GM12878 (cell line): ENCODE results near the gene SC5D. TPM values are rescaled to one million over a fixed set of nuclear protein-coding genes. Genes with fewer than 3 reads are reported as not detected.

ENCODE experiments used
- BMI1 ChIP-seq: fragments of 450-650 bp; IDR thresholded peaks from 2 replicates; pipeline ENCODE4 v1.6.1; 2016; ENCODE audit warnings: mild to moderate bottlenecking, moderate library complexity, borderline replicate concordance
- CHD2 ChIP-seq: IDR thresholded peaks from 2 replicates; pipeline ENCODE4 v1.6.1; 2011; ENCODE audit warnings: low read depth, low read length, improper control_type of control experiment, borderline replicate concordance
- CTCF ChIP-seq, 3 experiments: IDR thresholded peaks in 2 of 3; conservative IDR thresholded peaks in 1 of 3; 2 replicates each; pipeline ENCODE4 v1.5.1; 2011; ENCODE audit warnings: low read depth in 3 of 3, low read length in 3 of 3, mild to moderate bottlenecking in 3 of 3, control low read depth in 2 of 3, moderate library complexity in 2 of 3, inconsistent platforms in 1 of 3, mixed read lengths in 1 of 3; ENCODE audit not compliant: control insufficient read depth in 2 of 3, insufficient read depth in 1 of 3; ENCODE audit errors: extremely low read depth in 1 of 3
- FOXK2 ChIP-seq: fragments of 450-650 bp; IDR thresholded peaks from 2 replicates; pipeline ENCODE4 v1.6.1; 2017; ENCODE audit warnings: mild to moderate bottlenecking, moderate library complexity
- IRF5 ChIP-seq: fragments of 450-650 bp; IDR thresholded peaks from 2 replicates; pipeline ENCODE4 v1.6.1; 2017; ENCODE audit warnings: borderline replicate concordance
- MLLT1 ChIP-seq: fragments of 450-650 bp; IDR thresholded peaks from 2 replicates; pipeline ENCODE4 v1.6.1; 2016; ENCODE audit warnings: mild to moderate bottlenecking
- MYB ChIP-seq: fragments of 150-350 bp; IDR thresholded peaks from 2 replicates; pipeline ENCODE4 v1.6.1; 2014; ENCODE audit warnings: mild to moderate bottlenecking, low read depth, low read length, borderline replicate concordance
- NFYA ChIP-seq: IDR thresholded peaks from 2 replicates; pipeline ENCODE4 v1.6.1; 2011; ENCODE audit warnings: low read depth, mild to moderate bottlenecking, low read length, improper control_type of control experiment, borderline replicate concordance
- NR2C1 ChIP-seq: fragments of 450-650 bp; IDR thresholded peaks from 2 replicates; pipeline ENCODE4 v1.6.1; 2017; ENCODE audit warnings: antibody characterized with exemption, mild to moderate bottlenecking, moderate library complexity
- PAX8 ChIP-seq: fragments of 450-650 bp; IDR thresholded peaks from 2 replicates; pipeline ENCODE4 v1.6.1; 2017; ENCODE audit warnings: mild to moderate bottlenecking, moderate library complexity
- SMAD5 ChIP-seq: IDR thresholded peaks from 2 replicates; pipeline ENCODE4 v1.6.1; 2016; ENCODE audit warnings: antibody characterized with exemption, low read depth
- SMARCA5 ChIP-seq: fragments of 450-650 bp; IDR thresholded peaks from 2 replicates; pipeline ENCODE4 v1.6.1; 2017; ENCODE audit warnings: mild to moderate bottlenecking
- ZNF622 ChIP-seq: fragments of 450-650 bp; IDR thresholded peaks from 2 replicates; pipeline ENCODE4 v1.6.1; 2017; ENCODE audit warnings: mild to moderate bottlenecking, inconsistent platforms
- polyA plus RNA-seq, 11 experiments: library from polyadenylated mRNA; depleted of rRNA in 4 of 11; unstranded in 6 of 11; stranded (reverse) in 5 of 11; fragments of >200 nt; fragmentation: Nextera tagmentation in 4 of 11; fragmentation: Illumina TruSeq in 1 of 11; extraction: Ambion mirVana in 4 of 11; extraction: Trizol in 1 of 11; gene quantifications; 1 replicate in 1 of 11; 2 replicates in 10 of 11; pipeline versions ENCODE4 v1.2.1 to v1.2.3, GENCODE V29; 2011 to 2016; ENCODE audit warnings: inconsistent platforms in 2 of 11, missing spikeins in 2 of 11, low read depth in 1 of 11
- total RNA-seq, 4 experiments: library from RNA; depleted of rRNA in 3 of 4; stranded (reverse); fragments of >200 nt in 3 of 4; fragmentation: Illumina TruSeq in 1 of 4; extraction: Trizol in 1 of 4; gene quantifications; 2 replicates each; pipeline versions ENCODE4 v1.2.1 to v1.2.3, GENCODE V29; 2013 to 2021
- TF ChIP-seq, protein P1 (sequence below): fragments of 450-650 bp; IDR thresholded peaks from 2 replicates; pipeline ENCODE4 v1.6.1; 2014; ENCODE audit warnings: mild to moderate bottlenecking
- TF ChIP-seq, protein P2 (sequence below): IDR thresholded peaks from 2 replicates; pipeline ENCODE4 v1.6.1; 2012; ENCODE audit warnings: low read depth, low read length, improper control_type of control experiment
- TF ChIP-seq, protein P3 (sequence below): fragments of 450-650 bp; IDR thresholded peaks from 2 replicates; pipeline ENCODE4 v1.6.1; 2017; ENCODE audit warnings: low read depth, mild to moderate bottlenecking, moderate library complexity
- TF ChIP-seq, protein P4 (sequence below): fragments of 450-650 bp; conservative IDR thresholded peaks from 2 replicates; pipeline ENCODE4 v1.6.1; 2017; ENCODE audit warnings: mild to moderate bottlenecking, moderate library complexity

The SC5D gene
- total and polyA plus RNA-seq, 10 of the 15 experiments (the other 5 are each of a cell fraction or from before 2014, with no cell fraction given) = 23.7 to 134 (median 30.8) TPM

- TF ChIP-seq IRF5 (peak; percentile 93; the same call in 1 of the 2 replicates), CHD2 (peak; percentile 67; the same call in 1 of the 2 replicates), ZNF622 (no peak), MLLT1 (peak; percentile 94), NFYA (no peak), BMI1 (no peak), NR2C1 (no peak), SMARCA5 (no peak), FOXK2 (no peak), SMAD5 (peak; percentile 60; the same call in 1 of the 2 replicates), PAX8 (no peak), CTCF (IDR thresholded peaks at IDR 0.05 in 2 of 3, conservative IDR thresholded peaks at IDR 0.05 in 1 of 3; ENCODE audit: control insufficient read depth in 2 of 3, extremely low read depth in 1 of 3, insufficient read depth in 1 of 3, low read depth in 3 of 3, low read length in 3 of 3) (no peak), MYB (no peak)
- TF ChIP-seq, protein P1, sequence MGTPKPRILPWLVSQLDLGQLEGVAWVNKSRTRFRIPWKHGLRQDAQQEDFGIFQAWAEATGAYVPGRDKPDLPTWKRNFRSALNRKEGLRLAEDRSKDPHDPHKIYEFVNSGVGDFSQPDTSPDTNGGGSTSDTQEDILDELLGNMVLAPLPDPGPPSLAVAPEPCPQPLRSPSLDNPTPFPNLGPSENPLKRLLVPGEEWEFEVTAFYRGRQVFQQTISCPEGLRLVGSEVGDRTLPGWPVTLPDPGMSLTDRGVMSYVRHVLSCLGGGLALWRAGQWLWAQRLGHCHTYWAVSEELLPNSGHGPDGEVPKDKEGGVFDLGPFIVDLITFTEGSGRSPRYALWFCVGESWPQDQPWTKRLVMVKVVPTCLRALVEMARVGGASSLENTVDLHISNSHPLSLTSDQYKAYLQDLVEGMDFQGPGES = peak; percentile 56
- TF ChIP-seq, protein P2, sequence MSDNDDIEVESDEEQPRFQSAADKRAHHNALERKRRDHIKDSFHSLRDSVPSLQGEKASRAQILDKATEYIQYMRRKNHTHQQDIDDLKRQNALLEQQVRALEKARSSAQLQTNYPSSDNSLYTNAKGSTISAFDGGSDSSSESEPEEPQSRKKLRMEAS = peak; percentile 96
- TF ChIP-seq, protein P3, sequence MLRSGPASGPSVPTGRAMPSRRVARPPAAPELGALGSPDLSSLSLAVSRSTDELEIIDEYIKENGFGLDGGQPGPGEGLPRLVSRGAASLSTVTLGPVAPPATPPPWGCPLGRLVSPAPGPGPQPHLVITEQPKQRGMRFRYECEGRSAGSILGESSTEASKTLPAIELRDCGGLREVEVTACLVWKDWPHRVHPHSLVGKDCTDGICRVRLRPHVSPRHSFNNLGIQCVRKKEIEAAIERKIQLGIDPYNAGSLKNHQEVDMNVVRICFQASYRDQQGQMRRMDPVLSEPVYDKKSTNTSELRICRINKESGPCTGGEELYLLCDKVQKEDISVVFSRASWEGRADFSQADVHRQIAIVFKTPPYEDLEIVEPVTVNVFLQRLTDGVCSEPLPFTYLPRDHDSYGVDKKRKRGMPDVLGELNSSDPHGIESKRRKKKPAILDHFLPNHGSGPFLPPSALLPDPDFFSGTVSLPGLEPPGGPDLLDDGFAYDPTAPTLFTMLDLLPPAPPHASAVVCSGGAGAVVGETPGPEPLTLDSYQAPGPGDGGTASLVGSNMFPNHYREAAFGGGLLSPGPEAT = no peak; the same call in 1 of the 2 replicates
- TF ChIP-seq, protein P4, sequence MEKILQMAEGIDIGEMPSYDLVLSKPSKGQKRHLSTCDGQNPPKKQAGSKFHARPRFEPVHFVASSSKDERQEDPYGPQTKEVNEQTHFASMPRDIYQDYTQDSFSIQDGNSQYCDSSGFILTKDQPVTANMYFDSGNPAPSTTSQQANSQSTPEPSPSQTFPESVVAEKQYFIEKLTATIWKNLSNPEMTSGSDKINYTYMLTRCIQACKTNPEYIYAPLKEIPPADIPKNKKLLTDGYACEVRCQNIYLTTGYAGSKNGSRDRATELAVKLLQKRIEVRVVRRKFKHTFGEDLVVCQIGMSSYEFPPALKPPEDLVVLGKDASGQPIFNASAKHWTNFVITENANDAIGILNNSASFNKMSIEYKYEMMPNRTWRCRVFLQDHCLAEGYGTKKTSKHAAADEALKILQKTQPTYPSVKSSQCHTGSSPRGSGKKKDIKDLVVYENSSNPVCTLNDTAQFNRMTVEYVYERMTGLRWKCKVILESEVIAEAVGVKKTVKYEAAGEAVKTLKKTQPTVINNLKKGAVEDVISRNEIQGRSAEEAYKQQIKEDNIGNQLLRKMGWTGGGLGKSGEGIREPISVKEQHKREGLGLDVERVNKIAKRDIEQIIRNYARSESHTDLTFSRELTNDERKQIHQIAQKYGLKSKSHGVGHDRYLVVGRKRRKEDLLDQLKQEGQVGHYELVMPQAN = peak; percentile 17; the same call in 1 of the 2 replicates
These were observed at the start of gene SC5D (continued) for GRCh38 chr11:121292495-121293287.
